ENCODE measurements around the gene ZFP69B. TPM values are rescaled to one million over a fixed set of nuclear protein-coding genes. Genes with fewer than 3 reads are reported as not detected.

ZFP69B gene
- polyA plus RNA-seq (2013, experiment 1 of 2; ENCODE audit: insufficient read length), result 3.4 TPM
- 3.5 TPM for polyA plus RNA-seq (2013, experiment 2 of 2; ENCODE audit: insufficient read length)

DNA sequence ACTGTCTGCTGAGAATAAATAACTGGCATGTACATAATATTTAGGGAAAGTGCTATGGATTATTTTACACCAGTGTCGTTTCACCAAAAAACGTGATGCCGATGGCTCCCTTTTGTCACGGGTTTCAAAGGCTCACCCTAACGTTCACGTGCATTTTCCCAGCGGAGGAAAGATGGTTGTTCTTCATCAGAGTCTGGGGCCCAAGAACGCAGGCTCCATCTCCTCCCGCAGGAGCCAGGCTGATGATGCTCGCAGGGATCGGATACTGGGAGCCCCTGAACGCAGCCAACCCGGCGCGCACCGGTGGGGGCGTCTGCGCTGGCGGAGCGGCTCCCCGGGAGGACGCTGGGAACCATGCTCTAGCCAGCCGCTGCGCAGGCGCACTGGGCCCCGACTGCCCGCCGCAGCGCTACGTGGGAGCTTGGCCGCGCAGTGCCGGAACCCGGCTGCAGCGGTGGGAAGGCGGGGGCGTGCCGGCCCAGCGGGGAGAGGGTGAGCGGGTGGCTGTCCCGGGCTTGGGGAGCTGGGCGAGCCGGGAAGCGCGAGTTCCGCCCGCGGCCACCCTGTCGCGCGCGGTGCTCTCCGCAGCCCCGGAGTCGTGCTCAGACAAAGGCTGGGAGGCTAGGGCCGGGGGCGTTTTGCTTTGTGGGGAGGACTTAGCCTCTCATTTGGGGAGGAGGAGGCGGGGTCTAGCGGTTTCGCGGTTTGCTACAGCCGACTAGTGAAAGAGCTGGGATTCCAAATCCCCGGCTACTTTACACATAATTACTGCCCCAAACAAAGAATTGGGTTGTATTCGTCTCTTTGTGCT is at the start of gene ZFP69B:
TSS of gene ZFP69B (plus strand) at position 793 of the 811 bp plus-strand sequence. CDS start 486 bp downstream, outside the sequence.
- peak; percentile 93 for DNase-seq

DNA sequence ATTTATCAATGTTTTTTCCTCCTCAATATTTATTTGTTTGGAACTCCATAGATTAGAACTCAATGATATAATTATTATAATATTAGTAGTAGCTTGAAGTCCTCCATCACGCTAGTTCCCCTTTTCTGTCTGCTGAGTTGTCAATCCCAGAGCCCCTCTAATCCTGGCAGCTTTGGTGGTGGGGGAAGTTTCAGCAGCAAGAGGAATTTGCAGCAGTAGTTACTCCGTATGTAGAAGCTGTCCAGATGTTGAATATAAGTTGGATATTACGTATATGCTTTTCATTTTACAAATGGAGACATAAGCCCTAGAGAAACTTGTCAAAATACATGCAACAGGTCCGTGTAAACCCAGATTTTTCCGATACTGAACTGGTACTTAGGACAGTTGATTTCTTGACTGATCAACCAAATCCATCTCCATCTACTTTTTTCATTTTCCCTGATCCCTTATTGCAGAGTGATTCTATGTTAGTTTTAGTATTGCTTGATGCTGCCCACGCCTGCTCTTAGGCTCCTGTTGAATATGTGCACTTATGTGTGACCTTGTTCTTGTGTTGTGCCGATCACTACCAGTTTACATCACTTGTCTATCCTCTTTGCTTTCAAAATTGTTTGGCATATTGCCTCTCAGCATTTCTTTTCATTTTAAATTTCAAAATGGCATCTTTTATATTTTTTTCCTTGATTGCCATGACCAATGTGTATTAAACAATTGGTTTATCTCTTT is 48.6 kb upstream of the ZFP69B start:
- DNase-seq, result no peak

- DNase-seq, result peak; percentile 61
Observed at GRCh38 chr1:40404670-40405462, 45.4 kb upstream of the ZFP69B start.

DNA sequence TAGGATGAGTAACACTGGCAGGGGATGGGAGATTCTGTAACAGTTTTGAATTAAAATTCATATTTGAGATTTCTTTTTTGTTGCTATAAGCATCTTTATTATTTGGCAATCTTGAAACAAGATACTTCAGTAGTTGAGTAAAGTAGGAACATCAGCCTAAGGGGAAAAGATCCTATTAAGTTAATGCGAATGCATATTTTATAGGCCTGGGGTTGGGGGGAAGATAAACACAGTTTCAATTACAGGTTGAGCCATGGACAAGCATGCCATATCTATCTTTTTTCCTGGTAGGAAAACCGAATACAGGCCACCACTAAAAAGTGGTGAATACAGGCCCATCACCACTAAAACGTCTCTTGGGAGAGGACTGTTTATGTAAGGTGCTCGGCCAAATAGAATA is 44.5 kb upstream of the ZFP69B start:
- DNase-seq, result no peak

GRCh38 chr1:40407453-40407852 is 42.8 kb upstream of the ZFP69B start:
- DNase-seq, result no peak

DNA sequence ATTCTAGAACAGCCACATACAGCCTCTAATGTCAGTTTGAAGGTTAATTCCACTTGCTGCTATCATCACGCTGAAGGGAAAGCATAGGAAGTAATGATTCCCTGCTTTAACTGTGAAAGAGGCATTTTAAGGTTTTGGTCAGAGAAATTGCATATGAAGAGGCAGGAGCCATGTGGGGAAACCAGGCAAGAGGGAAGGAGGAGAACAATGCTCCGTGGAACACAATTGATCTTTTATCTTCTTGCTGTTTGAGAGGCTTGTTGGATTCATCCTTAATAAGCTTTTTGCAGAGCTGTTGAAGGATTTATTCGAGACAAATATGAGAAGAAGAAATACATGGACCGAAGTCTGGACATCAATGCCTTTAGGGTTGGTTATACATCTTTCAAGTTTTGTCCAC is 40.8 kb upstream of the ZFP69B start:
- DNase-seq, result no peak

GRCh38 chr1:40411294-40411693 is 39.0 kb upstream of the ZFP69B start:
- no peak for DNase-seq

DNA sequence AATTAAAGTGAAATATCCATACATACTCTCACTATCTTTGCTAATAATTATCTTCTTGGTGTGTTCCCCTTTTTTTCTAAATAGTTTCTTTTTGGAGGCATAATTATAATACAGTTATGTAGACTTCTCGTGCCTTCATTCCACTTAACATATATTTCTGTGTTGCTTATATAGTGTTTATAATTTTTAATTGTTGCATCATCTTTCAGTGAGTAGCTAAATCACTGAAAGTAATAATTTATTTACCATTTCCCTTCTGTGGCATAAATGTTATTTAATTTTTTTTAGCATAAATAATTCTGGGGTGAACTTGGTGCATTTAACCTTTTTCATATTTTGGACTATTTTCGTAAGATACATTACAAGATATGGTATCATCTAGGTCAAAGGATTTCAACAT is 38.4 kb upstream of the ZFP69B start:
- DNase-seq, result no peak

GRCh38 chr1:40413527-40414252 is 36.6 kb upstream of the ZFP69B start:
- DNase-seq, result no peak

- DNase-seq, result no peak
Observed at GRCh38 chr1:40414331-40414730, 35.9 kb upstream of the ZFP69B start.

- no peak for DNase-seq
Observed at GRCh38 chr1:40416709-40417108, 33.6 kb upstream of the ZFP69B start.

- peak; percentile 27 for DNase-seq
Observed at GRCh38 chr1:40421431-40422384, 28.6 kb upstream of the ZFP69B start.

GRCh38 chr1:40422630-40423263 is 27.5 kb upstream of the ZFP69B start:
- no peak for DNase-seq

GRCh38 chr1:40423264-40423642 is 27.0 kb upstream of the ZFP69B start:
- no peak for DNase-seq

DNA sequence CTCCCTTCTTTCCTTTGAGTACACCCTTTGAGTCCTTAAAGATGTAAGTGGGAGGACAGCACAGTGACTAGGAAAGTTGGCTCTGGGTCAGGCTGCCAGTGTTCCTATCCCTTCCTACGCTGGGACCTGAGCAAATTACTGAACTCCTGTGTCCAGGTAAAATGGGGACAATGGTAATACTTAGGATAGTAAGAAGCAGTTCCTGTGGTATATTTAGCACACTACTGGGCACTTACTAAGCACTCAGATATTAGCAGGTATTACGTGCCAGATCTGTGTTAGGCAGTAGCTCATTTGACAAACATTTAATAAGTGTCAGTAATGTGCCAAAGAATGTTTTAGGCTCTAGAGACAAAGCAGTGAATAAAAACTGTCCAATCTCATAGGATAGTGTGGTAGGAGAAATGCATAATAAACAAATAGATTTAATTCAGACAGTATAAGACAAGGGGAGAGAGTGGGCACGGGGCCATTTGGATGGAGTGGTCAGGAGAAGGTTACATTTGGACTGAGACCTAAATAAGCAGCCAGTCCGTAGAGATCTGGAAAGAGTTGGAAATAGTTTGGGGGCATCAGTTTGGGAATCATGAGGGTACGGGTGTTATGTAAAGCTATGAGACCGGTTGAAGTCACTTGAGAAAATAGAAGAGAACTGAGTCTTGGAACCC is 26.2 kb upstream of the ZFP69B start:
- no peak for DNase-seq

GRCh38 chr1:40425198-40425597 is 25.1 kb upstream of the ZFP69B start:
- DNase-seq, result no peak

DNA sequence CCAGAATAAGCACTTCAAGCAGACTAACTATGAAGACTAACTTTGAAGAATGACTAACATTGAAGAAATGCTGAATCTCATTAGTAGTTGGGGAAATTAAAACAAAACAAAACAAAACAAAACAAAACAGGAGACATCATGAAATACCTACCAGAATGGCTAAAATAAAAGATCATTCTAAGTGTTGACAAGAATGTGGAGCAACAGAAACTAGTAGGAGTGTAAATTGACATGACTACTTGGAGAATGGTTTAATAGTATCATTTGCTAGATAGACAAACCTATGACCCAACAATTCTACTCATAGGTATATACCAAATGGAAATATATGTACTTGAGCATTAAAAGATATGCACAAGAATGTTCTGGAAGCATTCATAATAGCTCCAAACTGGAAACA is 18.9 kb upstream of the ZFP69B start:
- no peak for DNase-seq

GRCh38 chr1:40432644-40433390 is 17.5 kb upstream of the ZFP69B start:
- peak; percentile 60 for DNase-seq

- no peak for DNase-seq
Observed at GRCh38 chr1:40435471-40435870, 14.8 kb upstream of the ZFP69B start.
